Tibial nerve (tissue), 4 donors: ENCODE data around the gene SOX18. TPM values are rescaled to one million over a fixed set of nuclear protein-coding genes. Genes with fewer than 3 reads are reported as not detected.

ENCODE experiments used
- DNase-seq, 2 donors: peaks; one replicate each; pipeline ENCODE4 v3.0.0-alpha.2; 2019; ENCODE audit warnings: low spot score in 2 of 2
- H3K27ac ChIP-seq, 4 donors: fragments of 200-600 bp; sonication (generic) in 3 of 4; one replicate each; pipeline ENCODE4 v1.5.1; 2017 to 2019; ENCODE audit warnings: mild to moderate bottlenecking in 1 of 4
- H3K27me3 ChIP-seq, 2 donors: fragments of 200-600 bp; sonication (generic) in 1 of 2; one replicate each; pipeline versions ENCODE4 v1.5.1 to v1.6.0; 2017 to 2019
- H3K36me3 ChIP-seq, 3 donors: fragments of 200-600 bp; sonication (generic); one replicate each; pipeline ENCODE4 v1.5.1; 2018 to 2019
- H3K4me1 ChIP-seq, 4 donors: fragments of 200-600 bp; sonication (generic) in 3 of 4; one replicate each; pipeline ENCODE4 v1.5.1; 2017 to 2019
- H3K4me3 ChIP-seq, 4 donors: fragments of 200-600 bp; sonication (generic) in 3 of 4; one replicate each; pipeline ENCODE4 v1.5.1; 2017 to 2019; ENCODE audit warnings: mild to moderate bottlenecking in 1 of 4, moderate library complexity in 1 of 4
- H3K9me3 ChIP-seq, 4 donors: fragments of 200-600 bp; sonication (generic) in 3 of 4; one replicate each; pipeline ENCODE4 v1.5.1; 2017 to 2019
- CTCF ChIP-seq, 5 experiments: fragments of 200-600 bp in 3 of 5; fragments of 450-650 bp in 2 of 5; sonication (generic) in 3 of 5; IDR thresholded peaks; one replicate each; pipeline ENCODE4 v1.5.1; 2016 to 2019; ENCODE audit warnings: antibody characterized with exemption in 5 of 5, mild to moderate bottlenecking in 3 of 5, moderate library complexity in 2 of 5
- EP300 ChIP-seq, 2 donors: sonication (generic); formaldehyde crosslinking; IDR thresholded peaks; one replicate each; pipeline ENCODE4 v1.6.1; 2017; ENCODE audit warnings: antibody characterized with exemption in 2 of 2, mild to moderate bottlenecking in 1 of 2
- POLR2A ChIP-seq, 2 donors: fragments of 450-650 bp; IDR thresholded peaks; one replicate each; pipeline ENCODE4 v1.6.1; 2017; ENCODE audit warnings: antibody characterized with exemption in 2 of 2, mild to moderate bottlenecking in 2 of 2, moderate library complexity in 2 of 2
- WGBS, 2 donors: methylation state at CpG; one replicate each; pipeline ENCODE4 v1.1.5; 2018; 5-methylcytosine and 5-hydroxymethylcytosine counted together
- total RNA-seq, 4 donors: library from RNA; depleted of rRNA; stranded (reverse); fragments of >200 nt; gene quantifications; one replicate each; pipeline ENCODE4 v1.1.0, GENCODE V29; 2016

SOX18 gene
- total RNA-seq, 4 donors from 2014 or later, result 4.6 to 44.6 (median 21.4) TPM

GRCh38 chr20:64035066-64035932 lies 14.1 kb downstream of the SOX18 start:
- H3K4me1 ChIP-seq, result peaks cover 0 to 28% (median 10%) of the 10 kb centered on the region in 4 donors
- H3K27me3 ChIP-seq, result peaks cover 0 to 36% of the 10 kb centered on the region in 2 donors

GRCh38 chr20:64033981-64034493 lies 15.4 kb downstream of the SOX18 start:
- H3K9me3 ChIP-seq, result no peaks in the 10 kb centered on the region
- H3K27me3 ChIP-seq, result peaks cover 0 to 23% of the 10 kb centered on the region in 2 donors
- no peak overlapping the region for H3K4me3 ChIP-seq
- peaks cover 0 to 74% (median 19%) of the 10 kb centered on the region in 3 donors for H3K36me3 ChIP-seq
- no peak for DNase-seq
- TF ChIP-seq POLR2A (IDR thresholded peaks at IDR 0.05), result no peak
- TF ChIP-seq CTCF (IDR thresholded peaks at IDR 0.05), result no peak
- TF ChIP-seq EP300 (IDR thresholded peaks at IDR 0.05), result no peak
- H3K4me1 ChIP-seq, result peaks cover 0 to 15% (median 7%) of the 10 kb centered on the region in 4 donors
- WGBS, 2 donors, result 60 to 73% methylated on average over 8 to 11 of the region's 11 CpGs
- no peak overlapping the region for H3K27ac ChIP-seq

More at GRCh38 chr20:64035066-64035932, 14.1 kb downstream of the SOX18 start:
- H3K9me3 ChIP-seq, result no peaks in the 10 kb centered on the region
- H3K36me3 ChIP-seq, result peaks cover 0 to 62% (median 6%) of the 10 kb centered on the region in 3 donors
- 72 to 85% methylated on average over 12 to 16 of the region's 17 CpGs for WGBS, 2 donors
- no peak for DNase-seq
- no peak overlapping the region for H3K4me3 ChIP-seq
- H3K27ac ChIP-seq, result no peak overlapping the region
- TF ChIP-seq POLR2A (IDR thresholded peaks at IDR 0.05) (no peak), EP300 (IDR thresholded peaks at IDR 0.05) (no peak), CTCF (IDR thresholded peaks at IDR 0.05) (no peak)

- Histone ChIP-seq H3K36me3 (peaks cover 0 to 85% (median 28%) of the 10 kb centered on the region in 3 donors), H3K27ac (no peak overlapping the region), H3K27me3 (peaks cover 0 to 13% of the 10 kb centered on the region in 2 donors), H3K9me3 (no peaks in the 10 kb centered on the region), H3K4me1 (peaks cover 0 to 4% (median 2%) of the 10 kb centered on the region in 4 donors), H3K4me3 (no peak overlapping the region)
- 84 to 87% methylated on average over 29 to 31 of the region's 31 CpGs for WGBS, 2 donors
- DNase-seq, result no peak
- no peak for TF ChIP-seq CTCF (IDR thresholded peaks at IDR 0.05)
- no peak for TF ChIP-seq EP300 (IDR thresholded peaks at IDR 0.05)
- TF ChIP-seq POLR2A (IDR thresholded peaks at IDR 0.05), result no peak
These were observed 16.5 kb downstream of the SOX18 start for GRCh38 chr20:64032706-64033624.

- WGBS, 2 donors, result 88 to 90% methylated on average over 15 to 16 of the region's 19 CpGs
- TF ChIP-seq CTCF (IDR thresholded peaks at IDR 0.05), result no peak
- no peak for TF ChIP-seq EP300 (IDR thresholded peaks at IDR 0.05)
- TF ChIP-seq POLR2A (IDR thresholded peaks at IDR 0.05), result no peak
- Histone ChIP-seq H3K9me3 (no peaks in the 10 kb centered on the region), H3K27me3 (peaks cover 0 to 2% of the 10 kb centered on the region in 2 donors), H3K4me1 (no peaks in the 10 kb centered on the region), H3K36me3 (peaks cover 3 to 96% (median 38%) of the 10 kb centered on the region in 3 donors), H3K4me3 (no peak overlapping the region), H3K27ac (no peak overlapping the region)
- no peak for DNase-seq
These were observed 17.6 kb downstream of the SOX18 start for GRCh38 chr20:64031822-64032314.
